Measurements from ENCODE around the gene MYBBP1A.

- TF ChIP-seq, protein P1, sequence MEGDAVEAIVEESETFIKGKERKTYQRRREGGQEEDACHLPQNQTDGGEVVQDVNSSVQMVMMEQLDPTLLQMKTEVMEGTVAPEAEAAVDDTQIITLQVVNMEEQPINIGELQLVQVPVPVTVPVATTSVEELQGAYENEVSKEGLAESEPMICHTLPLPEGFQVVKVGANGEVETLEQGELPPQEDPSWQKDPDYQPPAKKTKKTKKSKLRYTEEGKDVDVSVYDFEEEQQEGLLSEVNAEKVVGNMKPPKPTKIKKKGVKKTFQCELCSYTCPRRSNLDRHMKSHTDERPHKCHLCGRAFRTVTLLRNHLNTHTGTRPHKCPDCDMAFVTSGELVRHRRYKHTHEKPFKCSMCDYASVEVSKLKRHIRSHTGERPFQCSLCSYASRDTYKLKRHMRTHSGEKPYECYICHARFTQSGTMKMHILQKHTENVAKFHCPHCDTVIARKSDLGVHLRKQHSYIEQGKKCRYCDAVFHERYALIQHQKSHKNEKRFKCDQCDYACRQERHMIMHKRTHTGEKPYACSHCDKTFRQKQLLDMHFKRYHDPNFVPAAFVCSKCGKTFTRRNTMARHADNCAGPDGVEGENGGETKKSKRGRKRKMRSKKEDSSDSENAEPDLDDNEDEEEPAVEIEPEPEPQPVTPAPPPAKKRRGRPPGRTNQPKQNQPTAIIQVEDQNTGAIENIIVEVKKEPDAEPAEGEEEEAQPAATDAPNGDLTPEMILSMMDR (IDR thresholded peaks at IDR 0.05) = no peak
- TF ChIP-seq EZH2 (IDR thresholded peaks at IDR 0.05; ENCODE audit: borderline replicate concordance, insufficient read depth, low read depth, low read length, poor library complexity, severe bottlenecking) = no peak
These were observed 4.8 kb upstream of the MYBBP1A start for GRCh38 chr17:4559966-4560365.

Data from B cell (primary cell).